A549 (cell line): ENCODE measurements around the gene TUBB6.

Experiments used
- CBX8 ChIP-seq: fragments of 200-600 bp; sonication (generic); IDR thresholded peaks from 2 replicates; pipeline ENCODE4 v1.6.1; 2016
- CEBPB ChIP-seq, 2 experiments: fragments of >200 bp in 1 of 2; sonication (Bioruptor Twin) in 1 of 2; formaldehyde crosslinking in 1 of 2; IDR thresholded peaks; 2 replicates each; pipeline ENCODE4 v1.6.1; 2012 to 2016
- CTCF ChIP-seq: fragments of >200 bp; sonication (Bioruptor Twin); formaldehyde crosslinking; IDR thresholded peaks from 3 replicates; pipeline ENCODE4 v1.5.1; 2016
- JUN ChIP-seq, 2 experiments: fragments of >200 bp; sonication (Bioruptor Twin); formaldehyde crosslinking; IDR thresholded peaks; 2 replicates in 1 of 2; 3 replicates in 1 of 2; pipeline ENCODE4 v1.6.1; 2016 to 2017
- MAFK ChIP-seq: fragments of 450-650 bp; IDR thresholded peaks from 2 replicates; pipeline ENCODE4 v1.6.1; 2014; ENCODE audit not compliant: partially characterized antibody
- MAX ChIP-seq: IDR thresholded peaks from 2 replicates; pipeline ENCODE4 v1.6.1; 2012
- POLR2A ChIP-seq: IDR thresholded peaks from 2 replicates; pipeline ENCODE4 v1.6.1; 2012; ENCODE audit warnings: mild to moderate bottlenecking, low read length
- RNF2 ChIP-seq: fragments of 200-600 bp; sonication (generic); IDR thresholded peaks from 2 replicates; pipeline ENCODE4 v1.6.1; 2016; ENCODE audit warnings: low read depth, mild to moderate bottlenecking, antibody characterized with exemption, moderate library complexity, borderline replicate concordance
- SMC3 ChIP-seq: fragments of >200 bp; sonication (Bioruptor Twin); formaldehyde crosslinking; IDR thresholded peaks from 3 replicates; pipeline ENCODE4 v1.6.1; 2018; ENCODE audit warnings: inconsistent platforms

GRCh38 chr18:12290086-12290485, 18.0 kb upstream of the TUBB6 start:
- TF ChIP-seq CTCF, result no peak
- no peak for TF ChIP-seq SMC3
- TF ChIP-seq RNF2, result no peak
- no peak for TF ChIP-seq CBX8
- TF ChIP-seq MAFK, result no peak
- TF ChIP-seq JUN (IDR thresholded peaks at IDR 0.05), result no peak
- no peak for TF ChIP-seq POLR2A
- no peak for TF ChIP-seq MAX
- TF ChIP-seq CEBPB (IDR thresholded peaks at IDR 0.05), result no peak
